H1 (cell line): ENCODE data around the gene TOGARAM1. TPM values are rescaled to one million over a fixed set of nuclear protein-coding genes. Genes with fewer than 3 reads are reported as not detected.

Experiments used
- ATF2 ChIP-seq: IDR thresholded peaks from 2 replicates; pipeline ENCODE4 v1.6.1; 2012; ENCODE audit warnings: low read length, inconsistent platforms
- KDM4A ChIP-seq: IDR thresholded peaks from one replicate; pipeline ENCODE4 v1.7.1; 2012; ENCODE audit warnings: low read depth, mild to moderate bottlenecking, moderate library complexity, low read length, inconsistent platforms; ENCODE audit not compliant: severe bottlenecking
- SAP30 ChIP-seq: fragments of 300-600 bp; sonication (generic); IDR thresholded peaks from 2 replicates; pipeline ENCODE4 v1.7.1; 2012; ENCODE audit warnings: low read length, moderate library complexity, mild to moderate bottlenecking, inconsistent platforms; ENCODE audit not compliant: insufficient read depth, insufficient replicate concordance
- YY1 ChIP-seq: IDR thresholded peaks from 2 replicates; pipeline ENCODE4 v1.6.1; 2011; ENCODE audit warnings: low read depth, mild to moderate bottlenecking, low read length
- polyA plus RNA-seq, 7 experiments: library from polyadenylated mRNA; depleted of rRNA in 3 of 7; stranded (reverse) in 5 of 7; unstranded in 2 of 7; fragments of >200 nt in 5 of 7; fragments of 200-250 nt in 2 of 7; gene quantifications; 1 replicate in 5 of 7; 2 replicates in 1 of 7; 4 replicates in 1 of 7; pipeline versions ENCODE4 v1.2.1 to v1.2.3, GENCODE V29; 2011 to 2013; ENCODE audit warnings: missing spikeins in 2 of 7, mixed read lengths in 2 of 7
- total RNA-seq: library from RNA; stranded (reverse); fragmentation: NEBNext Ultra II Directional; extraction: Animal tissue kit (Norgen Biotek cat#: 25700); gene quantifications from 2 replicates; pipeline ENCODE4 v1.2.1, GENCODE V29; 2021
- TF ChIP-seq, protein P1 (sequence below): fragments of 300-600 bp; sonication (generic); IDR thresholded peaks from 2 replicates; pipeline ENCODE4 v1.7.1; 2012; ENCODE audit warnings: low read length, moderate library complexity, mild to moderate bottlenecking, inconsistent platforms; ENCODE audit not compliant: insufficient replicate concordance
- TF ChIP-seq, protein P2 (sequence below): IDR thresholded peaks from 2 replicates; pipeline ENCODE4 v1.6.1; 2012; ENCODE audit warnings: inconsistent platforms
- TF ChIP-seq, protein P3 (sequence below): IDR thresholded peaks from 2 replicates; pipeline ENCODE4 v1.6.1; 2012; ENCODE audit warnings: inconsistent platforms

The TOGARAM1 gene
- total and polyA plus RNA-seq, 2 of the 8 experiments (the other 6 are each of a cell fraction or from before 2014, with no cell fraction given): 2.5 to 6.8 TPM

DNA sequence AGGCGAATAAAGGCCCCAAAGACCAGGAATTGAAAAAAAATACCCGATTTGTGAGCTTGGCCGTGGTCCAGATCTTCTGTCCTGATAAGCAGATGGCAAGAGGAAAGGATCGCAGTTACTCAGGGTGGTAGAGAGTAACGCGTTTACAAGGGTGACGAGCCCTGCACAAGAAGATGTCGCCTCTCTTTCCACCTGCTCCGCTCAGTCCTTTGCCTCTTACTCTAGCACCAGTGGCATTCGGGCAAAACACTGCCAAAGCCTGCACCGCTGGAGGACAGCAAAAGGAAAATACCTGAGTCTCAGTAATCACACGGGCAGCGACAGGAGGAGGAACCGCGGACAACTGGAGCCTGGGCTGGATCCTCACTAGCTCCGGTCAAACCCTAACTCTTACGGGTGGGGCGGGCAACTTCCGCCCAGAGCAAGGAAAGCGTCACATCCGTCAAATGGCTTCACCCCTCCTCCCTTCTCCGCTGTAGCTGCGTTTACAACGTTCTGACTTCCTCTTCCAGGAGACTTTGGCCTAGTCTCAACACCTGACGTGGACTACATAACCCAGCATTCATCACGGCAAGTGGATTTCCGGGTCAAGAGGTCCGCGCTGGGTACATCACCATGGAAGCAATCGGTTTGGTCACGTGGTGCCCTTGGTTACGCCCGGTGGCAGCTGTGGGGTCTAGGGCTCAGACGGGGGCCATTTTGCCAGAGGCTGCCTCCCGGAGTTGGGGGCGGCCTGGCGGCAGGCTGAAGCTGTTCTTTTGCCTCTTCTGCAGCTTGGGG lies at the start of gene TOGARAM1, which contains the start of gene KLHL28 (continued):
- TF ChIP-seq, protein P1, sequence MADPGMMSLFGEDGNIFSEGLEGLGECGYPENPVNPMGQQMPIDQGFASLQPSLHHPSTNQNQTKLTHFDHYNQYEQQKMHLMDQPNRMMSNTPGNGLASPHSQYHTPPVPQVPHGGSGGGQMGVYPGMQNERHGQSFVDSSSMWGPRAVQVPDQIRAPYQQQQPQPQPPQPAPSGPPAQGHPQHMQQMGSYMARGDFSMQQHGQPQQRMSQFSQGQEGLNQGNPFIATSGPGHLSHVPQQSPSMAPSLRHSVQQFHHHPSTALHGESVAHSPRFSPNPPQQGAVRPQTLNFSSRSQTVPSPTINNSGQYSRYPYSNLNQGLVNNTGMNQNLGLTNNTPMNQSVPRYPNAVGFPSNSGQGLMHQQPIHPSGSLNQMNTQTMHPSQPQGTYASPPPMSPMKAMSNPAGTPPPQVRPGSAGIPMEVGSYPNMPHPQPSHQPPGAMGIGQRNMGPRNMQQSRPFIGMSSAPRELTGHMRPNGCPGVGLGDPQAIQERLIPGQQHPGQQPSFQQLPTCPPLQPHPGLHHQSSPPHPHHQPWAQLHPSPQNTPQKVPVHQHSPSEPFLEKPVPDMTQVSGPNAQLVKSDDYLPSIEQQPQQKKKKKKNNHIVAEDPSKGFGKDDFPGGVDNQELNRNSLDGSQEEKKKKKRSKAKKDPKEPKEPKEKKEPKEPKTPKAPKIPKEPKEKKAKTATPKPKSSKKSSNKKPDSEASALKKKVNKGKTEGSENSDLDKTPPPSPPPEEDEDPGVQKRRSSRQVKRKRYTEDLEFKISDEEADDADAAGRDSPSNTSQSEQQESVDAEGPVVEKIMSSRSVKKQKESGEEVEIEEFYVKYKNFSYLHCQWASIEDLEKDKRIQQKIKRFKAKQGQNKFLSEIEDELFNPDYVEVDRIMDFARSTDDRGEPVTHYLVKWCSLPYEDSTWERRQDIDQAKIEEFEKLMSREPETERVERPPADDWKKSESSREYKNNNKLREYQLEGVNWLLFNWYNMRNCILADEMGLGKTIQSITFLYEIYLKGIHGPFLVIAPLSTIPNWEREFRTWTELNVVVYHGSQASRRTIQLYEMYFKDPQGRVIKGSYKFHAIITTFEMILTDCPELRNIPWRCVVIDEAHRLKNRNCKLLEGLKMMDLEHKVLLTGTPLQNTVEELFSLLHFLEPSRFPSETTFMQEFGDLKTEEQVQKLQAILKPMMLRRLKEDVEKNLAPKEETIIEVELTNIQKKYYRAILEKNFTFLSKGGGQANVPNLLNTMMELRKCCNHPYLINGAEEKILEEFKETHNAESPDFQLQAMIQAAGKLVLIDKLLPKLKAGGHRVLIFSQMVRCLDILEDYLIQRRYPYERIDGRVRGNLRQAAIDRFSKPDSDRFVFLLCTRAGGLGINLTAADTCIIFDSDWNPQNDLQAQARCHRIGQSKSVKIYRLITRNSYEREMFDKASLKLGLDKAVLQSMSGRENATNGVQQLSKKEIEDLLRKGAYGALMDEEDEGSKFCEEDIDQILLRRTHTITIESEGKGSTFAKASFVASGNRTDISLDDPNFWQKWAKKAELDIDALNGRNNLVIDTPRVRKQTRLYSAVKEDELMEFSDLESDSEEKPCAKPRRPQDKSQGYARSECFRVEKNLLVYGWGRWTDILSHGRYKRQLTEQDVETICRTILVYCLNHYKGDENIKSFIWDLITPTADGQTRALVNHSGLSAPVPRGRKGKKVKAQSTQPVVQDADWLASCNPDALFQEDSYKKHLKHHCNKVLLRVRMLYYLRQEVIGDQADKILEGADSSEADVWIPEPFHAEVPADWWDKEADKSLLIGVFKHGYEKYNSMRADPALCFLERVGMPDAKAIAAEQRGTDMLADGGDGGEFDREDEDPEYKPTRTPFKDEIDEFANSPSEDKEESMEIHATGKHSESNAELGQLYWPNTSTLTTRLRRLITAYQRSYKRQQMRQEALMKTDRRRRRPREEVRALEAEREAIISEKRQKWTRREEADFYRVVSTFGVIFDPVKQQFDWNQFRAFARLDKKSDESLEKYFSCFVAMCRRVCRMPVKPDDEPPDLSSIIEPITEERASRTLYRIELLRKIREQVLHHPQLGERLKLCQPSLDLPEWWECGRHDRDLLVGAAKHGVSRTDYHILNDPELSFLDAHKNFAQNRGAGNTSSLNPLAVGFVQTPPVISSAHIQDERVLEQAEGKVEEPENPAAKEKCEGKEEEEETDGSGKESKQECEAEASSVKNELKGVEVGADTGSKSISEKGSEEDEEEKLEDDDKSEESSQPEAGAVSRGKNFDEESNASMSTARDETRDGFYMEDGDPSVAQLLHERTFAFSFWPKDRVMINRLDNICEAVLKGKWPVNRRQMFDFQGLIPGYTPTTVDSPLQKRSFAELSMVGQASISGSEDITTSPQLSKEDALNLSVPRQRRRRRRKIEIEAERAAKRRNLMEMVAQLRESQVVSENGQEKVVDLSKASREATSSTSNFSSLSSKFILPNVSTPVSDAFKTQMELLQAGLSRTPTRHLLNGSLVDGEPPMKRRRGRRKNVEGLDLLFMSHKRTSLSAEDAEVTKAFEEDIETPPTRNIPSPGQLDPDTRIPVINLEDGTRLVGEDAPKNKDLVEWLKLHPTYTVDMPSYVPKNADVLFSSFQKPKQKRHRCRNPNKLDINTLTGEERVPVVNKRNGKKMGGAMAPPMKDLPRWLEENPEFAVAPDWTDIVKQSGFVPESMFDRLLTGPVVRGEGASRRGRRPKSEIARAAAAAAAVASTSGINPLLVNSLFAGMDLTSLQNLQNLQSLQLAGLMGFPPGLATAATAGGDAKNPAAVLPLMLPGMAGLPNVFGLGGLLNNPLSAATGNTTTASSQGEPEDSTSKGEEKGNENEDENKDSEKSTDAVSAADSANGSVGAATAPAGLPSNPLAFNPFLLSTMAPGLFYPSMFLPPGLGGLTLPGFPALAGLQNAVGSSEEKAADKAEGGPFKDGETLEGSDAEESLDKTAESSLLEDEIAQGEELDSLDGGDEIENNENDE: no peak
- TF ChIP-seq YY1: peak; percentile 94
- TF ChIP-seq, protein P2, sequence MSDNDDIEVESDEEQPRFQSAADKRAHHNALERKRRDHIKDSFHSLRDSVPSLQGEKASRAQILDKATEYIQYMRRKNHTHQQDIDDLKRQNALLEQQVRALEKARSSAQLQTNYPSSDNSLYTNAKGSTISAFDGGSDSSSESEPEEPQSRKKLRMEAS: peak; percentile 86
- TF ChIP-seq, protein P3, sequence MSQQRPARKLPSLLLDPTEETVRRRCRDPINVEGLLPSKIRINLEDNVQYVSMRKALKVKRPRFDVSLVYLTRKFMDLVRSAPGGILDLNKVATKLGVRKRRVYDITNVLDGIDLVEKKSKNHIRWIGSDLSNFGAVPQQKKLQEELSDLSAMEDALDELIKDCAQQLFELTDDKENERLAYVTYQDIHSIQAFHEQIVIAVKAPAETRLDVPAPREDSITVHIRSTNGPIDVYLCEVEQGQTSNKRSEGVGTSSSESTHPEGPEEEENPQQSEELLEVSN: no peak
- TF ChIP-seq ATF2: no peak
- TF ChIP-seq SAP30: no peak
- TF ChIP-seq KDM4A: peak; percentile 25
